ENCODE data around the gene FMO4.
"Not testable (repeated sequence)": the region's sequence is repeated elsewhere in the genome, so short reads cannot be mapped to it uniquely, and the experiment has no call there.

FMO4 gene

GRCh38 chr1:171334024-171334640, 20.1 kb downstream of the FMO4 start:
- Histone ChIP-seq H2AFZ (ENCODE audit: low read length) (no peak overlapping the region), H3K27me3 (ENCODE audit: insufficient read depth, low read length) (no peaks in the 10 kb centered on the region), H3K4me3 (ENCODE audit: low read depth, low read length, poor library complexity, severe bottlenecking) (no peak overlapping the region), H3K4me1 (ENCODE audit: insufficient read depth, low read length, severe bottlenecking) (no peaks in the 10 kb centered on the region), H4K20me1 (ENCODE audit: insufficient read depth, low read length) (no peaks in the 10 kb centered on the region), H3K4me2 (ENCODE audit: low read length) (no peak overlapping the region), H3K9me3 (ENCODE audit: low read length) (no peaks in the 10 kb centered on the region), H3K36me3 (ENCODE audit: insufficient read depth, low read length) (no peaks in the 10 kb centered on the region), H3K79me2 (ENCODE audit: insufficient read depth, low read length) (no peaks in the 10 kb centered on the region), H3F3A (ENCODE audit: insufficient read depth, low read length) (no peaks in the 10 kb centered on the region), H3K9me2 (ENCODE audit: low read depth, low read length) (no peaks in the 10 kb centered on the region), H3K9ac (ENCODE audit: low read length) (no peak overlapping the region), H3K27ac (ENCODE audit: low read depth, low read length, poor library complexity, severe bottlenecking) (no peak overlapping the region)
- no peak for TF ChIP-seq EZH2 (IDR thresholded peaks at IDR 0.05; ENCODE audit: borderline replicate concordance, low read length)

GRCh38 chr1:171335964-171336363, 22.0 kb downstream of the FMO4 start:
- H3K27ac ChIP-seq (ENCODE audit: low read depth, low read length, poor library complexity, severe bottlenecking): no peak overlapping the region
- TF ChIP-seq CTCF (IDR thresholded peaks at IDR 0.05; ENCODE audit: low read length) (no peak), EZH2 (IDR thresholded peaks at IDR 0.05; ENCODE audit: borderline replicate concordance, low read length) (no peak)
- no peak overlapping the region for H3K4me2 ChIP-seq (ENCODE audit: low read length)
- H2AFZ ChIP-seq (ENCODE audit: low read length): no peak overlapping the region
- H3K4me3 ChIP-seq (ENCODE audit: low read depth, low read length, poor library complexity, severe bottlenecking): no peak overlapping the region
- H3F3A ChIP-seq (ENCODE audit: insufficient read depth, low read length): no peaks in the 10 kb centered on the region
- H3K79me2 ChIP-seq (ENCODE audit: insufficient read depth, low read length): no peaks in the 10 kb centered on the region
- no peaks in the 10 kb centered on the region for H3K4me1 ChIP-seq (ENCODE audit: insufficient read depth, low read length, severe bottlenecking)
- H3K27me3 ChIP-seq (ENCODE audit: insufficient read depth, low read length): no peaks in the 10 kb centered on the region
- no peaks in the 10 kb centered on the region for H3K9me3 ChIP-seq (ENCODE audit: low read length)
- no peak overlapping the region for H3K9ac ChIP-seq (ENCODE audit: low read length)
- H4K20me1 ChIP-seq (ENCODE audit: insufficient read depth, low read length): no peaks in the 10 kb centered on the region
- H3K9me2 ChIP-seq (ENCODE audit: low read depth, low read length): no peaks in the 10 kb centered on the region
- no peaks in the 10 kb centered on the region for H3K36me3 ChIP-seq (ENCODE audit: insufficient read depth, low read length)

- H3K9me3 ChIP-seq (ENCODE audit: low read length); H2AFZ ChIP-seq (ENCODE audit: low read length); H3K4me1 ChIP-seq (ENCODE audit: insufficient read depth, low read length, severe bottlenecking); H3K27ac ChIP-seq (ENCODE audit: low read depth, low read length, poor library complexity, severe bottlenecking); H3K9ac ChIP-seq (ENCODE audit: low read length); H3K27me3 ChIP-seq (ENCODE audit: insufficient read depth, low read length); H3F3A ChIP-seq (ENCODE audit: insufficient read depth, low read length); H3K4me2 ChIP-seq (ENCODE audit: low read length); H3K36me3 ChIP-seq (ENCODE audit: insufficient read depth, low read length); H3K79me2 ChIP-seq (ENCODE audit: insufficient read depth, low read length); H4K20me1 ChIP-seq (ENCODE audit: insufficient read depth, low read length); H3K4me3 ChIP-seq (ENCODE audit: low read depth, low read length, poor library complexity, severe bottlenecking); H3K9me2 ChIP-seq (ENCODE audit: low read depth, low read length): not testable (repeated sequence)
These were observed 25.4 kb downstream of the FMO4 start for GRCh38 chr1:171339345-171339744.

GRCh38 chr1:171343727-171344472, 29.9 kb downstream of the FMO4 start:
- Histone ChIP-seq H3K79me2 (ENCODE audit: insufficient read depth, low read length) (no peaks in the 10 kb centered on the region), H3F3A (ENCODE audit: insufficient read depth, low read length) (no peaks in the 10 kb centered on the region), H4K20me1 (ENCODE audit: insufficient read depth, low read length) (no peaks in the 10 kb centered on the region), H3K27ac (ENCODE audit: low read depth, low read length, poor library complexity, severe bottlenecking) (no peak overlapping the region), H3K4me3 (ENCODE audit: low read depth, low read length, poor library complexity, severe bottlenecking) (no peak overlapping the region), H3K4me2 (ENCODE audit: low read length) (no peak overlapping the region), H3K27me3 (ENCODE audit: insufficient read depth, low read length) (no peaks in the 10 kb centered on the region), H3K9me3 (ENCODE audit: low read length) (no peaks in the 10 kb centered on the region), H3K36me3 (ENCODE audit: insufficient read depth, low read length) (no peaks in the 10 kb centered on the region), H2AFZ (ENCODE audit: low read length) (no peak overlapping the region), H3K9me2 (ENCODE audit: low read depth, low read length) (no peaks in the 10 kb centered on the region), H3K4me1 (ENCODE audit: insufficient read depth, low read length, severe bottlenecking) (no peaks in the 10 kb centered on the region), H3K9ac (ENCODE audit: low read length) (no peak overlapping the region)
- no peak for TF ChIP-seq CTCF (IDR thresholded peaks at IDR 0.05; ENCODE audit: low read length)
- TF ChIP-seq EZH2 (IDR thresholded peaks at IDR 0.05; ENCODE audit: borderline replicate concordance, low read length): no peak

Measured in OCI-LY1 (cell line).